SK-N-SH treated with all-trans-retinoic acid at 6 μM for 48 hours (cell line): Measurements from ENCODE around the gene CTBP1.

Experiments used
- ATAC-seq: fragments of 200-7000 bp; cut with Tn5 transposase; 3 replicates; pipeline ENCODE4 v1.9.1; 2020; ENCODE audit warnings: mild to moderate bottlenecking, moderate library complexity
- BACH2 ChIP-seq: fragments of 250-450 bp; sonication (Bioruptor Pico); IDR thresholded peaks from 2 replicates; pipeline ENCODE4 v1.9.0; 2021; ENCODE audit warnings: mild to moderate bottlenecking, borderline replicate concordance
- CSDC2 ChIP-seq: fragments of 250-450 bp; sonication (Bioruptor Pico); IDR thresholded peaks from 2 replicates; pipeline ENCODE4 v1.5.0; 2020; ENCODE audit warnings: mild to moderate bottlenecking, moderate library complexity
- ESRRG ChIP-seq: fragments of 250-450 bp; sonication (Bioruptor Pico); IDR thresholded peaks from 2 replicates; pipeline ENCODE4 v1.6.1; 2021; ENCODE audit warnings: mild to moderate bottlenecking
- GLIS3 ChIP-seq: fragments of 250-450 bp; sonication (Bioruptor Pico); IDR thresholded peaks from 2 replicates; pipeline ENCODE4 v1.5.0; 2020; ENCODE audit warnings: mild to moderate bottlenecking, moderate library complexity
- OSR1 ChIP-seq: fragments of 250-450 bp; sonication (Bioruptor Pico); IDR thresholded peaks from 2 replicates; pipeline ENCODE4 v1.8.0; 2022; ENCODE audit warnings: moderate library complexity, mild to moderate bottlenecking, inconsistent platforms
- PATZ1 ChIP-seq: fragments of 250-450 bp; sonication (Bioruptor Pico); IDR thresholded peaks from 2 replicates; pipeline ENCODE4 v1.8.0; 2020; ENCODE audit warnings: mild to moderate bottlenecking, moderate library complexity, borderline replicate concordance
- PPARA ChIP-seq: fragments of 250-450 bp; sonication (Bioruptor Pico); IDR thresholded peaks from 2 replicates; pipeline ENCODE4 v1.5.0; 2020; ENCODE audit warnings: mild to moderate bottlenecking, borderline replicate concordance
- RARB ChIP-seq: fragments of 250-450 bp; sonication (Bioruptor Pico); IDR thresholded peaks from 2 replicates; pipeline ENCODE4 v1.8.0; 2021; ENCODE audit warnings: mild to moderate bottlenecking, moderate library complexity
- SNAI2 ChIP-seq: fragments of 250-450 bp; sonication (Bioruptor Pico); IDR thresholded peaks from 2 replicates; pipeline ENCODE4 v1.5.0; 2020; ENCODE audit warnings: mild to moderate bottlenecking, moderate library complexity
- TCF4 ChIP-seq: fragments of 250-450 bp; sonication (Bioruptor Pico); IDR thresholded peaks from 2 replicates; pipeline ENCODE4 v1.8.0; 2021; ENCODE audit warnings: mild to moderate bottlenecking, moderate library complexity, borderline replicate concordance
- TSHZ2 ChIP-seq: fragments of 250-450 bp; sonication (Bioruptor Pico); IDR thresholded peaks from 2 replicates; pipeline ENCODE4 v1.5.0; 2020; ENCODE audit warnings: mild to moderate bottlenecking, moderate library complexity
- ZC3H10 ChIP-seq: fragments of 250-450 bp; sonication (Bioruptor Pico); IDR thresholded peaks from 2 replicates; pipeline ENCODE4 v1.5.1; 2021; ENCODE audit warnings: mild to moderate bottlenecking, moderate library complexity
- ZFP3 ChIP-seq: fragments of 250-450 bp; sonication (Bioruptor Pico); IDR thresholded peaks from 2 replicates; pipeline ENCODE4 v1.5.0; 2020; ENCODE audit warnings: mild to moderate bottlenecking, moderate library complexity
- ZNF565 ChIP-seq: fragments of 450-650 bp; formaldehyde crosslinking; conservative IDR thresholded peaks from 2 replicates; pipeline ENCODE4 v1.5.0; 2020; ENCODE audit warnings: low read depth, mild to moderate bottlenecking, moderate library complexity
- ZNF70 ChIP-seq: fragments of 450-650 bp; formaldehyde crosslinking; IDR thresholded peaks from 2 replicates; pipeline ENCODE4 v1.5.0; 2020; ENCODE audit warnings: mild to moderate bottlenecking, moderate library complexity
- ZNF8 ChIP-seq: fragments of 450-650 bp; formaldehyde crosslinking; IDR thresholded peaks from 2 replicates; pipeline ENCODE4 v1.5.0; 2020; ENCODE audit warnings: mild to moderate bottlenecking, moderate library complexity
- TF ChIP-seq, protein P1 (sequence below): fragments of 250-450 bp; sonication (Bioruptor Pico); IDR thresholded peaks from 2 replicates; pipeline ENCODE4 v1.5.1; 2021; ENCODE audit warnings: mild to moderate bottlenecking, moderate library complexity
- TF ChIP-seq, protein P2 (sequence below): fragments of 250-450 bp; sonication (Bioruptor Pico); IDR thresholded peaks from 2 replicates; pipeline ENCODE4 v1.5.1; 2020; ENCODE audit warnings: low read depth, mild to moderate bottlenecking, moderate library complexity

Gene CTBP1

GRCh38 chr4:1211371-1211770 is 37.6 kb downstream of the CTBP1 start (continued):
- TF ChIP-seq, protein P1, sequence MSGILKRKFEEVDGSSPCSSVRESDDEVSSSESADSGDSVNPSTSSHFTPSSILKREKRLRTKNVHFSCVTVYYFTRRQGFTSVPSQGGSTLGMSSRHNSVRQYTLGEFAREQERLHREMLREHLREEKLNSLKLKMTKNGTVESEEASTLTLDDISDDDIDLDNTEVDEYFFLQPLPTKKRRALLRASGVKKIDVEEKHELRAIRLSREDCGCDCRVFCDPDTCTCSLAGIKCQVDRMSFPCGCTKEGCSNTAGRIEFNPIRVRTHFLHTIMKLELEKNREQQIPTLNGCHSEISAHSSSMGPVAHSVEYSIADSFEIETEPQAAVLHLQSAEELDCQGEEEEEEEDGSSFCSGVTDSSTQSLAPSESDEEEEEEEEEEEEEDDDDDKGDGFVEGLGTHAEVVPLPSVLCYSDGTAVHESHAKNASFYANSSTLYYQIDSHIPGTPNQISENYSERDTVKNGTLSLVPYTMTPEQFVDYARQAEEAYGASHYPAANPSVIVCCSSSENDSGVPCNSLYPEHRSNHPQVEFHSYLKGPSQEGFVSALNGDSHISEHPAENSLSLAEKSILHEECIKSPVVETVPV (CRISPR knock-in tag): no peak

DNA sequence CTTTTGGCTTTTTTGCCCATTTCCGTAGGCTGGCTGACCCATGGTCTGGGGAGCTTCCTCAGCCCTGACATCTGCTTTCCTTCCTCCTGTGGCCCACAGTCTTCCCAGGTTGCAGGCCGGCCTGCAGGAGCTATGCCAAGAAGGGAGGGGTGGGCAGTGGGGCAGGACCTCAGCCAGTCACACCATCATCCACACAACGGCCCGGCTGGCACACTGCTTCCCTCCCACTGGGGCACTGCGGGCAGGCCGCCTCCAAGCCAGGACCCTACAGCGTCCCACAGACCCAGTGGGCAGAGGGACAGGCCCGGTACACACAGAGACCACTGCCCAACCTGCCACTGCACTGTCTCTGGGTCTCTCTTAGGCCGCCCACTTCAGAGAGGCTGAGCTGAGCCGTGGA is 38.0 kb downstream of the CTBP1 start:
- no peak for ATAC-seq
- no peak for TF ChIP-seq GLIS3 (CRISPR knock-in tag)
- TF ChIP-seq ZNF565 (CRISPR knock-in tag): no peak
- TF ChIP-seq ZFP3: no peak
- TF ChIP-seq OSR1 (CRISPR knock-in tag): no peak
- TF ChIP-seq ZNF70 (CRISPR knock-in tag): no peak
- TF ChIP-seq SNAI2: no peak
- TF ChIP-seq CSDC2 (CRISPR knock-in tag): no peak
- no peak for TF ChIP-seq ZNF8 (CRISPR knock-in tag)
- no peak for TF ChIP-seq TSHZ2 (CRISPR knock-in tag)
- no peak for TF ChIP-seq PATZ1 (CRISPR knock-in tag)
- no peak for TF ChIP-seq RARB (CRISPR knock-in tag)
- no peak for TF ChIP-seq PPARA (CRISPR knock-in tag)

DNA sequence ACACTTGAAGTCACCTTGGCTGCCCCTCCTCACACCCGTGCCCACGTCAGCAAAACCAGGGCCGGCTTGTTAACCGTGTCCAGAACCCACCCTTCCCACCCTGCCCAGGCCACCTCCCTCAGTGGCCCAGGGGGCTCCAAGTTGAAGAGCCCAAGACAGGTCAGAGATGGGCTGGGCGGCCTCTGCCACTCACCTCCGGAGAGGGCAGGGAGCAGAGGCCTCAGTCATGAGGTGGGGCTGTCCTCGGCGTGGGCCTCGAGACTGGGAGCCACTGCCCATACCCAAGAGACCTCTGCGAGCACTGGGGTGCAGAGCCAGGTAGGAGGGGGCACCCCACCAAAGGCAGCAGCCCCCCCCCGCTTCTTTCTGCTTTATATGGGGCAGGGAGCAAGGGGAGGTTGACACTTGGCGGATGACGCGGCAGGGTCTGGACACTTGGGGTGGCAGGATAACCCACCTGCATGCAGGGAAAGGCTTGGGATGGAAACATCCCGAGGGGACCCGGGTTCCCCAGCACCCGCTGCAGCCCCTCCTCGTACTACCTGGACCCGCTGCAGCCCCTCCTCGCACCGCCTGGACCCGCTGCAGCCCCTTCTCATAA is 38.6 kb downstream of the CTBP1 start:
- TF ChIP-seq SNAI2: no peak
- no peak for TF ChIP-seq BACH2 (CRISPR knock-in tag)
- TF ChIP-seq GLIS3 (CRISPR knock-in tag): no peak
- ATAC-seq: no peak

DNA sequence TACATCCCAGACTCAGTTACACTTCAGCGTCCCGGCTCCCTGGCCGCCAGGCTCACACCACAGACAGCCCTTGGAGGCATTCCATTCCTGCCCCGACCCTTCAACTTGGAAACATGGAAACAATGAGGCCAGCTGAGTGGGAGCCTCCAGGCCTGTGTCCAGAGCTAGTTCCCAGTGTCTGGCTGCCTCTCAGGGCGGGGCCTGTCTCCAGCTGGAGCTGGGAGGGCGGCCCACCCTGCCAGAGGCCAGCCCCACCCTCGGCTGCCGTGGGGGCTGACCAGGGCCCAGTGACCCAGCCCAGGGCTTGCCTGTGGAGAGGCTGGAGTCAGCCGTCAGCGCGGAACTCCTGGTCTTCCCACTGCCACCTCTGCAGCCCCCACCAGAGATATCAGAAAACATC is 39.1 kb downstream of the CTBP1 start:
- no peak; the same call in 2 of the 3 replicates for ATAC-seq
- TF ChIP-seq PPARA (CRISPR knock-in tag) (no peak), BACH2 (CRISPR knock-in tag) (no peak), TCF4 (CRISPR knock-in tag) (no peak), ZNF565 (CRISPR knock-in tag) (no peak), OSR1 (CRISPR knock-in tag) (no peak), ZC3H10 (no peak)
- TF ChIP-seq, protein P2, sequence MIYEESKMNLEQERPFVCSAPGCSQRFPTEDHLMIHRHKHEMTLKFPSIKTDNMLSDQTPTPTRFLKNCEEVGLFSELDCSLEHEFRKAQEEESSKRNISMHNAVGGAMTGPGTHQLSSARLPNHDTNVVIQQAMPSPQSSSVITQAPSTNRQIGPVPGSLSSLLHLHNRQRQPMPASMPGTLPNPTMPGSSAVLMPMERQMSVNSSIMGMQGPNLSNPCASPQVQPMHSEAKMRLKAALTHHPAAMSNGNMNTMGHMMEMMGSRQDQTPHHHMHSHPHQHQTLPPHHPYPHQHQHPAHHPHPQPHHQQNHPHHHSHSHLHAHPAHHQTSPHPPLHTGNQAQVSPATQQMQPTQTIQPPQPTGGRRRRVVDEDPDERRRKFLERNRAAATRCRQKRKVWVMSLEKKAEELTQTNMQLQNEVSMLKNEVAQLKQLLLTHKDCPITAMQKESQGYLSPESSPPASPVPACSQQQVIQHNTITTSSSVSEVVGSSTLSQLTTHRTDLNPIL (CRISPR knock-in tag): no peak

- no peak for TF ChIP-seq ZFP3
- no peak for TF ChIP-seq ESRRG (CRISPR knock-in tag)
- no peak for TF ChIP-seq ZNF70 (CRISPR knock-in tag)
- TF ChIP-seq, all 23 proteins: peak for 0
Measured at GRCh38 chr4:1208970-1209704, 39.8 kb downstream of the CTBP1 start.

More at GRCh38 chr4:1208970-1209704, 39.8 kb downstream of the CTBP1 start:
- ATAC-seq: no peak
